Smooth muscle cell (in vitro differentiated cells): ENCODE results near the gene KRTAP3-3. TPM values are rescaled to one million over a fixed set of nuclear protein-coding genes. Genes with fewer than 3 reads are reported as not detected.
A peak's percentile ranks its signal among the peaks of the same experiment; 100 is the strongest.

ENCODE experiments used
- DNase-seq: peaks from one replicate; lab custom pipeline; 2025; ENCODE audit not compliant: unreplicated experiment; lab: John Stamatoyannopoulos, UW
- H2AFZ ChIP-seq: fragments of 200-600 bp; sonication (generic); 2 replicates; pipeline ENCODE4 v1.6.0; 2016; ENCODE audit warnings: antibody characterized with exemption, low read depth, mild to moderate bottlenecking
- H3F3A ChIP-seq: fragments of 200-600 bp; sonication (generic); 2 replicates; pipeline ENCODE4 v1.6.0; 2017; ENCODE audit warnings: antibody characterized with exemption, low read depth
- H3K27ac ChIP-seq: fragments of 200-600 bp; sonication (generic); 2 replicates; pipeline ENCODE4 v1.5.1; 2016; ENCODE audit warnings: low read depth, mild to moderate bottlenecking
- H3K27me3 ChIP-seq: fragments of 200-600 bp; sonication (generic); 2 replicates; pipeline ENCODE4 v1.6.1; 2016; ENCODE audit warnings: low read depth, mild to moderate bottlenecking
- H3K36me3 ChIP-seq: fragments of 200-600 bp; sonication (generic); 2 replicates; pipeline ENCODE4 v1.5.1; 2016; ENCODE audit warnings: low read depth
- H3K4me1 ChIP-seq: fragments of 200-600 bp; sonication (generic); 2 replicates; pipeline ENCODE4 v1.5.1; 2016; ENCODE audit warnings: low read depth
- H3K4me2 ChIP-seq: fragments of 200-600 bp; sonication (generic); 2 replicates; pipeline ENCODE4 v1.6.0; 2016; ENCODE audit warnings: mild to moderate bottlenecking
- H3K4me3 ChIP-seq: fragments of 200-600 bp; sonication (generic); 2 replicates; pipeline ENCODE4 v1.5.1; 2016; ENCODE audit warnings: mild to moderate bottlenecking
- H3K79me2 ChIP-seq: fragments of 200-600 bp; sonication (generic); 2 replicates; pipeline ENCODE4 v1.6.0; 2016; ENCODE audit warnings: low read depth, mild to moderate bottlenecking
- H3K9ac ChIP-seq: fragments of 200-600 bp; sonication (generic); 2 replicates; pipeline ENCODE4 v1.6.0; 2016; ENCODE audit warnings: low read depth
- H3K9me3 ChIP-seq: fragments of 200-600 bp; sonication (generic); replicated peaks from 2 replicates; pipeline ENCODE4 v1.5.1; 2016; ENCODE audit warnings: low read depth
- H4K20me1 ChIP-seq: fragments of 200-600 bp; sonication (generic); 2 replicates; pipeline ENCODE4 v1.6.0; 2016; ENCODE audit warnings: low read depth
- CTCF ChIP-seq: fragments of 200-600 bp; sonication (generic); IDR thresholded peaks from 2 replicates; pipeline ENCODE4 v1.5.1; 2017; ENCODE audit warnings: borderline replicate concordance, mild to moderate bottlenecking, antibody characterized with exemption; ENCODE audit not compliant: insufficient read depth, poor library complexity, severe bottlenecking
- WGBS: methylation state at CpG from one replicate; pipeline ENCODE4 v1.1.7; 2016; ENCODE audit warnings: low lambda C conversion rate; 5-methylcytosine and 5-hydroxymethylcytosine counted together
- polyA plus RNA-seq: library from polyadenylated mRNA; unstranded; fragments of >200 nt; fragmentation: Nextera tagmentation; extraction: Ambion mirVana; gene quantifications from 2 replicates; pipeline ENCODE4 v1.2.1, GENCODE V29; 2016
- total RNA-seq: library from RNA; depleted of rRNA; stranded (reverse); fragments of >200 nt; gene quantifications from 2 replicates; pipeline ENCODE4 v1.2.3, GENCODE V29; 2014

KRTAP3-3 gene
- total and polyA plus RNA-seq, 2 experiments from 2014 or later = not detected

GRCh38 chr17:41004397-41004796 is 10.4 kb upstream of the KRTAP3-3 start:
- H3K4me1 ChIP-seq = peaks cover 3% of the 10 kb centered on the region
- DNase-seq = no peak
- peaks cover 4% of the 10 kb centered on the region for H3K27me3 ChIP-seq
- no peak overlapping the region for H3K4me2 ChIP-seq
- no peaks in the 10 kb centered on the region for H3K9me3 ChIP-seq
- H3K27ac ChIP-seq = no peak overlapping the region
- H3K9ac ChIP-seq = no peak overlapping the region
- H4K20me1 ChIP-seq = no peaks in the 10 kb centered on the region
- TF ChIP-seq CTCF = no peak
- 94% methylated on average over 3 of the region's 3 CpGs for WGBS
- H3K4me3 ChIP-seq = no peak overlapping the region
- H3K79me2 ChIP-seq = no peaks in the 10 kb centered on the region
- H3F3A ChIP-seq = no peaks in the 10 kb centered on the region
- no peak overlapping the region for H2AFZ ChIP-seq
- no peaks in the 10 kb centered on the region for H3K36me3 ChIP-seq

GRCh38 chr17:41003926-41004325 is 10.0 kb upstream of the KRTAP3-3 start:
- H2AFZ ChIP-seq = no peak overlapping the region
- H3K9ac ChIP-seq = no peak overlapping the region
- H3K36me3 ChIP-seq = no peaks in the 10 kb centered on the region
- no peaks in the 10 kb centered on the region for H3K79me2 ChIP-seq
- H3K27ac ChIP-seq = no peak overlapping the region
- no peak overlapping the region for H3K4me2 ChIP-seq
- no peaks in the 10 kb centered on the region for H4K20me1 ChIP-seq
- no peaks in the 10 kb centered on the region for H3K9me3 ChIP-seq
- no peaks in the 10 kb centered on the region for H3K4me1 ChIP-seq
- H3F3A ChIP-seq = no peaks in the 10 kb centered on the region
- H3K27me3 ChIP-seq = peaks cover 4% of the 10 kb centered on the region
- 71% methylated on average over 4 of the region's 4 CpGs for WGBS
- no peak for DNase-seq
- TF ChIP-seq CTCF = no peak
- H3K4me3 ChIP-seq = no peak overlapping the region

GRCh38 chr17:41002814-41003213 is 8.8 kb upstream of the KRTAP3-3 start:
- Histone ChIP-seq H4K20me1 (no peaks in the 10 kb centered on the region), H2AFZ (peak overlapping the region; percentile 1)

More at GRCh38 chr17:41002814-41003213, 8.8 kb upstream of the KRTAP3-3 start:
- H3K9me3 ChIP-seq = no peaks in the 10 kb centered on the region
- no peak for TF ChIP-seq CTCF
- H3K27ac ChIP-seq = no peak overlapping the region
- no peaks in the 10 kb centered on the region for H3K4me1 ChIP-seq
- WGBS = 68% methylated on average over 5 of the region's 5 CpGs
- no peaks in the 10 kb centered on the region for H3K79me2 ChIP-seq
- no peak overlapping the region for H3K4me2 ChIP-seq
- no peak overlapping the region for H3K4me3 ChIP-seq
- no peak overlapping the region for H3K9ac ChIP-seq
- H3K36me3 ChIP-seq = no peaks in the 10 kb centered on the region
- peaks cover 7% of the 10 kb centered on the region for H3K27me3 ChIP-seq
- no peaks in the 10 kb centered on the region for H3F3A ChIP-seq
- no peak for DNase-seq
